NCI-H128 (cell line): ENCODE measurements around the gene PTPRJ.
A peak's percentile ranks its signal among the peaks of the same experiment; 100 is the strongest.
"Not testable (repeated sequence)": the region's sequence is repeated elsewhere in the genome, so short reads cannot be mapped to it uniquely, and the experiment has no call there.

Experiments
- DNase-seq: peaks from one replicate; lab custom pipeline; 2025; ENCODE audit not compliant: unreplicated experiment; lab: John Stamatoyannopoulos, UW

Gene PTPRJ

GRCh38 chr11:48017831-48018527, 37.6 kb downstream of the PTPRJ start:
- no peak for DNase-seq

- DNase-seq = no peak
These were observed 38.3 kb downstream of the PTPRJ start for GRCh38 chr11:48018528-48019216.

- peak; percentile 31 for DNase-seq
These were observed 38.8 kb downstream of the PTPRJ start for GRCh38 chr11:48019217-48019584.

GRCh38 chr11:48019595-48019994, 39.2 kb downstream of the PTPRJ start:
- DNase-seq = no peak

GRCh38 chr11:48020092-48020755, 39.9 kb downstream of the PTPRJ start:
- no peak for DNase-seq

- not testable (repeated sequence) for DNase-seq
These were observed 41.0 kb downstream of the PTPRJ start for GRCh38 chr11:48021201-48021820.

- no peak for DNase-seq
These were observed 42.1 kb downstream of the PTPRJ start for GRCh38 chr11:48022445-48022844.

GRCh38 chr11:48023608-48024007, 43.2 kb downstream of the PTPRJ start:
- not testable (repeated sequence) for DNase-seq

GRCh38 chr11:48024635-48025071, 44.3 kb downstream of the PTPRJ start:
- peak; percentile 81 for DNase-seq

GRCh38 chr11:48025293-48025983, 45.1 kb downstream of the PTPRJ start:
- no peak for DNase-seq

GRCh38 chr11:48025984-48026340, 45.6 kb downstream of the PTPRJ start:
- no peak for DNase-seq

- DNase-seq = no peak
These were observed 48.7 kb downstream of the PTPRJ start for GRCh38 chr11:48028914-48029680.

GRCh38 chr11:48029681-48030290, 49.4 kb downstream of the PTPRJ start:
- no peak for DNase-seq

GRCh38 chr11:48031602-48032001, 51.2 kb downstream of the PTPRJ start:
- DNase-seq = no peak

- DNase-seq = no peak
These were observed 52.4 kb downstream of the PTPRJ start for GRCh38 chr11:48032721-48033120.

- no peak for DNase-seq
These were observed 53.6 kb downstream of the PTPRJ start for GRCh38 chr11:48033918-48034341.

GRCh38 chr11:48034926-48035871, 54.8 kb downstream of the PTPRJ start:
- DNase-seq = no peak

GRCh38 chr11:48036011-48036410, 55.7 kb downstream of the PTPRJ start:
- no peak for DNase-seq

GRCh38 chr11:48036466-48036865, 56.1 kb downstream of the PTPRJ start:
- no peak for DNase-seq
